Pancreas (tissue), 10 donors: ENCODE results near the gene KIF5A. TPM values are rescaled to one million over a fixed set of nuclear protein-coding genes. Genes with fewer than 3 reads are reported as not detected.

ENCODE experiments used
- ATAC-seq, 4 donors: fragments of 200-7000 bp; cut with Tn5 transposase; one replicate each; pipeline versions ENCODE4 v1.8.0 to v1.9.1; 2020; ENCODE audit warnings: mild to moderate bottlenecking in 4 of 4, moderate library complexity in 4 of 4
- DNase-seq, 6 donors: peaks; one replicate each; pipeline ENCODE4 v3.0.0-alpha.2; 2020
- FAIRE-seq: peaks from 2 replicates; lab custom pipeline; 2012; peaks lifted over from hg19 to GRCh38; lab: Jason Lieb, UNC
- H3K27ac ChIP-seq, 4 donors: fragments of 200-600 bp; sonication (generic); 1 replicate in 3 of 4; 2 replicates in 1 of 4; pipeline versions ENCODE4 v1.5.0 to v1.8.0; 2020
- H3K27me3 ChIP-seq, 4 donors: fragments of 200-600 bp; one replicate each; pipeline ENCODE4 v1.8.0; 2021
- H3K36me3 ChIP-seq, 3 donors: fragments of 200-600 bp; sonication (generic) in 1 of 3; one replicate each; pipeline versions ENCODE4 v1.5.0 to v1.8.0; 2020 to 2021
- H3K4me1 ChIP-seq, 3 donors: fragments of 200-600 bp; one replicate each; pipeline ENCODE4 v1.8.0; 2021
- H3K4me3 ChIP-seq, 4 donors: fragments of 200-600 bp; sonication (generic) in 2 of 4; one replicate each; pipeline versions ENCODE4 v1.5.0 to v1.8.0; 2020 to 2021
- H3K9me3 ChIP-seq, 4 donors: fragments of 200-600 bp; one replicate each; pipeline ENCODE4 v1.8.0; 2021
- WGBS, 2 donors: extraction: QIAGEN DNeasy Blood & Tissue Kit; methylation state at CpG; one replicate each; pipeline ENCODE4 v1.1.7; 2013; 5-methylcytosine and 5-hydroxymethylcytosine counted together
- intact Hi-C, 3 donors: fragments of 100-400 bp; cut with DNase I; formaldehyde crosslinking; loops; one replicate each; pipeline versions ENCODE4 v1.11.1 to v1.14.2; 2022
- polyA plus RNA-seq, 2 donors: library from polyadenylated mRNA; stranded (reverse); fragments of 200-250 nt; gene quantifications; one replicate each; pipeline ENCODE4 v1.2.3, GENCODE V29; 2013
- total RNA-seq, 6 donors: library from RNA; stranded (reverse); fragmentation: NEBNext Ultra II Directional in 4 of 6; extraction: Animal tissue kit (Norgen Biotek cat#: 25700) in 4 of 6; gene quantifications; one replicate each; pipeline versions ENCODE4 v1.2.1 to v1.2.4, GENCODE V29; 2021 to 2023
- TF ChIP-seq, protein P1 (sequence below), 4 donors: fragments of 200-600 bp; sonication (generic) in 3 of 4; IDR thresholded peaks; one replicate each; pipeline versions ENCODE4 v1.5.0 to v1.8.0; 2021; ENCODE audit warnings: antibody characterized with exemption in 4 of 4
- donor health status: healthy with polysubstance abuse.
- donor health status: DM: no; HTN: no; CAD: no; lungs with moderate emphysema.
- donor health status: DM: no; HTN: no; CAD: no.
- donor health status: control.
- donor health status: control.
- donor health status: Bipolar disorder and iron deficiency.
- donor health status: DM: yes; HTN: yes; CAD: no.
- donor health status: DM: no; HTN: no; CAD: no.
- donor health status: DM: no; HTN: no; CAD: no.
- donor health status: DM: yes; HTN: yes; CAD: no.

KIF5A gene
- total and polyA plus RNA-seq, 8 donors = 0.25 to 2.9 (median 0.68) TPM

DNA sequence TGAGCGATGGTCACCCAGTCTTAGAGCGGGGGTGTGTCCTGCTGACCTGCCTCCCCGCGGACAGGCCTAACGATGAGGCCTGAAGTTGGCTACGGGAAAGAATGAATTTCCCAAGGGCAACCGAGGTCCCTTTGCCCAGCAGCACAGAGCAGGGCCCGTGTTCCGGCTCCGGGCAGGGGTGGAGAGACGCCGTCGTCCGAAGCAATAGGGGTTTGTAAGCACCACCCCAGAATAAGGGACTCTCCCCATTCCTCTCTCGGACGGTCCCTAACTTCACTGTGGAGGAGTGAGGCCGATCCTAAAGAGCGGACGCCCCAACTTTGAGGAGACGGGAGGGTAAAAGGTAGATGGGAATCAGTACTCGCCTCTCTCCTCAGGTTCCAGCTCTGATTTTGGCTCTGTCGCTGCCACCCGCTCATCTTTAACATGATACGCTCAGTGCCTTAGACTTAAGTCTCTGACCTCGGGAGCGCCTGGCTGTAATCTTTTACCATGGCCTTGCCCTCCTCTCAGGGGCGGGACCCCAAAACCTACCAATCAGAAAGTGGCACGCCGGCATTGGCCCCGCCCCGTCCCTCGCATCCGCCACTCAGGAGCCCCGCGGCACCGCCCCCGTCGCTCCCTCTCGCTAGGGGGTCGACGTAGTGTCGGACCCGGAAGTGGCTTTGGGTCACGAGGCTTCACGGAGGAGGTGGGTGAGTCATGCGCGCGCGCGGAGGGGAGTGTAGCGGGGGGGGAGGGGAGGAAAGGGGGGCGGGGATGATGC is 29.6 kb upstream of the KIF5A start, which contains the start of gene DDIT3:
DDIT3 (minus strand) TSS at position 462 of the 766 bp plus-strand sequence. CDS start 3,108 bp downstream, outside the sequence.
- peaks cover 0 to 18% (median 11%) of the 10 kb centered on the region in 3 donors for H3K36me3 ChIP-seq
- DNase-seq = peak; percentile 99 to 100 (median 100)
- no peaks in the 10 kb centered on the region for H3K27me3 ChIP-seq
- peaks cover 41 to 48% (median 41%) of the 10 kb centered on the region in 3 donors for H3K4me1 ChIP-seq
- no peak for FAIRE-seq
- peak within 1 kb of the TSS; percentile 92 to 98 (median 94) for H3K27ac ChIP-seq
- intact Hi-C loops = no loop called here
- 1 to 2% methylated on average over 46 to 52 of the region's 52 CpGs for WGBS, 2 donors
- no peaks in the 10 kb centered on the region for H3K9me3 ChIP-seq
- peak; percentile 80 to 87 (median 82) for ATAC-seq
- peak within 1 kb of the TSS; percentile 58 to 93 (median 69) for H3K4me3 ChIP-seq
- TF ChIP-seq, protein P1, sequence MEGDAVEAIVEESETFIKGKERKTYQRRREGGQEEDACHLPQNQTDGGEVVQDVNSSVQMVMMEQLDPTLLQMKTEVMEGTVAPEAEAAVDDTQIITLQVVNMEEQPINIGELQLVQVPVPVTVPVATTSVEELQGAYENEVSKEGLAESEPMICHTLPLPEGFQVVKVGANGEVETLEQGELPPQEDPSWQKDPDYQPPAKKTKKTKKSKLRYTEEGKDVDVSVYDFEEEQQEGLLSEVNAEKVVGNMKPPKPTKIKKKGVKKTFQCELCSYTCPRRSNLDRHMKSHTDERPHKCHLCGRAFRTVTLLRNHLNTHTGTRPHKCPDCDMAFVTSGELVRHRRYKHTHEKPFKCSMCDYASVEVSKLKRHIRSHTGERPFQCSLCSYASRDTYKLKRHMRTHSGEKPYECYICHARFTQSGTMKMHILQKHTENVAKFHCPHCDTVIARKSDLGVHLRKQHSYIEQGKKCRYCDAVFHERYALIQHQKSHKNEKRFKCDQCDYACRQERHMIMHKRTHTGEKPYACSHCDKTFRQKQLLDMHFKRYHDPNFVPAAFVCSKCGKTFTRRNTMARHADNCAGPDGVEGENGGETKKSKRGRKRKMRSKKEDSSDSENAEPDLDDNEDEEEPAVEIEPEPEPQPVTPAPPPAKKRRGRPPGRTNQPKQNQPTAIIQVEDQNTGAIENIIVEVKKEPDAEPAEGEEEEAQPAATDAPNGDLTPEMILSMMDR (IDR thresholded peaks at IDR 0.05) = no peak

DNA sequence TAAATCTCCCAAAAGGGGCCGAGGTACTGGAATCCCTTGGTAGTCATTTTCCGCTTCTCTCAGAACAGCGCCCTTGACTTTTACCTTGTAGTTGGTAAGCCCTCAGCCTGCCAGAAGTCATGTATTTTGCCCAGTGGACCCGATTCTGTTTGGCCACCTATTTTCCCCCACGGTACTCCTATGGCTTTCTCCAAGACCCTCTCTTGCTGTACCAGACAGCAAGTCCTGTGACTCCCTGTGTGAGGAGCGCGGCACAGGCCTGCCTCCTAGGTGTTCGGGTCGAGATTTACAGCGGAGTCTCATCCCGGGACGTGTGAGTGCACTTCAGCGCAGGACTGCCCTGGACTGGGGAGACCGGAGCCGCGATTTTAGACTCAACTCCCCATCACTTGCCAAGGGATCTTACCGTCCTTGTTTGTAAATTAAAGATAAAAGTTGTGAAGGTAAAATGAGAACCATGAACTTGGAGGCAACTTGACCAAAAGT is 28.3 kb upstream of the KIF5A start:
- H3K4me1 ChIP-seq = peaks cover 39 to 41% (median 41%) of the 10 kb centered on the region in 3 donors
- peak overlapping the region in 3 of 4 donors; percentile 39 to 70 (median 61) for H3K4me3 ChIP-seq
- intact Hi-C loops = no loop called here
- TF ChIP-seq, protein P1 (IDR thresholded peaks at IDR 0.05) = no peak
- DNase-seq (peak in 5 of 6 donors; percentile 51 to 79 (median 58)), ATAC-seq (peak in 1 of 4 donors; percentile 3), FAIRE-seq (no peak)
- peaks cover 0 to 8% (median 7%) of the 10 kb centered on the region in 3 donors for H3K36me3 ChIP-seq
- peak overlapping the region; percentile 92 to 98 (median 94) for H3K27ac ChIP-seq
- H3K9me3 ChIP-seq = no peaks in the 10 kb centered on the region
- no peaks in the 10 kb centered on the region for H3K27me3 ChIP-seq
- 25 to 28% methylated on average over 17 of the region's 17 CpGs for WGBS, 2 donors

- peaks cover 35 to 41% (median 37%) of the 10 kb centered on the region in 3 donors for H3K4me1 ChIP-seq
- DNase-seq = peak; percentile 95 to 97 (median 96)
- peak within 1 kb of the TSS; percentile 92 to 98 (median 94) for H3K27ac ChIP-seq
- 1% methylated on average over 18 to 57 of the region's 57 CpGs for WGBS, 2 donors
- ATAC-seq = peak; percentile 41 to 59 (median 50)
- TF ChIP-seq, protein P1 (IDR thresholded peaks at IDR 0.05) = no peak
- peak within 1 kb of the TSS; percentile 57 to 70 (median 65) for H3K4me3 ChIP-seq
- peaks cover 0 to 5% (median 3%) of the 10 kb centered on the region in 3 donors for H3K36me3 ChIP-seq
- intact Hi-C loops = no loop called here
- H3K27me3 ChIP-seq = no peaks in the 10 kb centered on the region
- no peak for FAIRE-seq
- H3K9me3 ChIP-seq = no peaks in the 10 kb centered on the region
These were observed 27.6 kb upstream of the KIF5A start, which contains the start of gene MBD6 for GRCh38 chr12:57522011-57522886. Gene MBD6, plus strand, starts transcription at chr12:57522824. Its CDS starts 1,480 bp downstream, at chr12:57524304.

GRCh38 chr12:57522887-57523705 is 26.7 kb upstream of the KIF5A start:
- peak; percentile 63 to 81 (median 69) for DNase-seq
- no peak for FAIRE-seq
- WGBS, 2 donors = 1% methylated on average over 25 to 33 of the region's 38 CpGs
- peak overlapping the region; percentile 92 to 98 (median 94) for H3K27ac ChIP-seq
- peaks cover 27 to 33% (median 28%) of the 10 kb centered on the region in 3 donors for H3K4me1 ChIP-seq
- no peaks in the 10 kb centered on the region for H3K9me3 ChIP-seq
- H3K36me3 ChIP-seq = peaks cover 0 to 11% (median 2%) of the 10 kb centered on the region in 3 donors
- H3K4me3 ChIP-seq = peak overlapping the region; percentile 57 to 70 (median 65)
- no peaks in the 10 kb centered on the region for H3K27me3 ChIP-seq
- TF ChIP-seq, protein P1 (IDR thresholded peaks at IDR 0.05) = no peak
- intact Hi-C loops = no loop called here
- ATAC-seq = peak in 2 of 4 donors; percentile 0 to 1
